A204.1 (cell line): ENCODE results near the gene SCUBE3.

Experiments used
- FAIRE-seq: peaks from 2 replicates; lab custom pipeline; 2012; peaks lifted over from hg19 to GRCh38; lab: Jason Lieb, UNC

SCUBE3 gene

GRCh38 chr6:35181933-35182612, 31.7 kb upstream of the SCUBE3 start:
- FAIRE-seq, result no peak

DNA sequence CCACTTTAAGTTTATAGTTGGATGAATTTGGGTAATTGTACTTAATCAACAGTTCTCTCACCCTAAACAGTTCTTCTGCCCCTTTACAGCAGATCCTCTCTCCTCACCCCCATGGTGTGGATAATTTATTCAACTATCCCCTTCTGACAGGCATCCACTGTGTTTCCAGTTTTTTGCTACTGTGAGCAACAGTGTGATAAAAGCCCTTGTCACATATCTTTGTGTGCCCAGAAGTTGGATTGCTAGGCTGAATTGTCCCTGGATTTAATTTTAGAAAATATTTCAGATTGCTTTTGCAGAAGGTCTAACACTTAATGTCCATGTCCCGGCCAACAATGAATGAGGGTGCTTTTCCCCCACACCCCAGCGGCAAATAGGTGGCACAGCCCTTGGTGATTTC, 30.5 kb upstream of the SCUBE3 start:
- no peak for FAIRE-seq

GRCh38 chr6:35183935-35184334, 29.8 kb upstream of the SCUBE3 start:
- FAIRE-seq, result no peak

DNA sequence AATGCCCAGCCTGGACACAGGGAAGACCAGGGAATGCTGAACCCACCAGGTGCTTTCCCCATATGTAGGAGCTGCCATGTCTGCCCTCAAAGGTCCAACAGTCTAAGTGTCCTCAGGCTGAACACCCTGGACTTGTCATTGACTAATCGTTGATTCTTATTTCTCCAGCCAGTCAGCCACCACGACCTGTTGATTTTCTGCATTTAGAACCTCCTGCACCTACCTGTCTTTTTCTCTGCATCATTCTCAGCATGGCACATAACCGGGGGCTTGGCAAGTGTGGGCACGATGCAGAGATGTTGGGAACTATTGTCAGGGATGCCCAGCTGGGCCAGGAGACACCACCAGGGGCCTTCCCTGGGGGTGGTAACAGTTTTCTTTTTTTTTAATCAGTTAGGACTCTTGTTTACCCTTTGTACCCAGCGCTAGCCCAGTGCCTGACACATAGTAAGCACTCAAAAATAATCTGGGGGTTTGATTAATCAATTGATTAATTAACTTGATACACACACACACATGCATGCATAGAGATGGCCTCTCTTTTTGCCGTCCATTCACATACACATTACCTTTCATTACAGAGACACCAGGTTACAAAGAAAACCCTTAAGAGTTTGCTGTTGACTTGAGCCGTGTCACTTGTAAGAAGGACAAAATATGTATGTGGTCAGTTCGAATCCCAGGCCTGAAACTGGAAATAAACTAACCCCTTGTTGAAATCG, 29.0 kb upstream of the SCUBE3 start:
- no peak for FAIRE-seq

DNA sequence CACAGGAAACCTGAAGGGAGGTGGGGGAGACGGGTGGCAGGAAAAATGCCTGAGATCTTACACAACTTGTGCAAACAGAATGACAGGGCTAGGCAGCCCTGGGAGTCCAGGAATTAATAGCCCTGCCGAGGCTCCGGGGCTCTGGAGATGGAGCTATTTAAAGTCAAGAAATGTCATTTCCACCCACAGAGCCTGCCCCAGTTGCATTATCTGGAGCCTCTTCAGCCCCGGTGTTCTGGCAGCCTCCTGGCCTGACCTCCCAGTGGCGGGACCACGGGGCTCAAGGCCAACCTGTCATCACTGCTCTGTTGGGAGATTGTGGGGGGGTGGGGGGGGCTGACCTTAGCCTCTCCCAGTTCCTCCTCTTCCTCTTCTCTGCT, 28.5 kb upstream of the SCUBE3 start:
- FAIRE-seq, result no peak

DNA sequence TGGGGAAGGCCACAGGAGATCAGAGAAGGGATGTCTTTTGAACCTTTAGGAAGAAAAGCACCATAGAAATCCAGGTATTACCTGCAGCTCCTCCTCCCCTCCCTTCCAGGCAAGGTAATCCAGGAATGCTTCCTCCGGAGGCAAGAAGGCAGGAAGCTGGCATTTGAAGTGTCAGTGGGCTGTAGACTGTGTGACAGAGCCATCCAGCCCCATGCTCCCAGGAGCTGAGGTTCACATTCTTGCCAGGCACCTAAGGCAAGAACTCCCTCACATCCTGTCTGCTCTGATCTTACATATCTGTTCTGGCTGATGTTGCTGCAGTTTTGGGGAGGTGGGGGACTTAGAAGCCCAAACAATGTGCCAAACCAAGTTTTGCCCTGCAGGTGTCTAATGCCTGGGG, 27.8 kb upstream of the SCUBE3 start:
- FAIRE-seq, result no peak

DNA sequence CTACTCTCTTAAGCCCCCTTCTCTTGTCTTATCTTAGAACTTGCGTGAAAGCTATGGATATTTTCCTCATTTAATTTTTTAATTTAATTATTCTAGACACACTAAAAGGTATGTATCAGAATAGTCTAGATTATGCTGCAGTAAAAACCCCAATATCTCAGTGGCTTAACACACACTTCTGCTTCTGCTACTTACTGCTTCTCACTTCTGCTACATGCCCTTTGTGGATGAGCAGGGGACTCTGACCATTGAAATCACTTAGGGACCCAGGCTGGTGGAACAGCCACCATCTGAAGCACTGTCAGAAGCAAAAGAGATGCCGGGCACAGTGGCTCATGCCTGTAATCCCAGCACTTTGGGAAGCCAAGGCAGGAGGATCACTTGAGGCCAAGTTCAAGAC, 27.2 kb upstream of the SCUBE3 start:
- no peak for FAIRE-seq

DNA sequence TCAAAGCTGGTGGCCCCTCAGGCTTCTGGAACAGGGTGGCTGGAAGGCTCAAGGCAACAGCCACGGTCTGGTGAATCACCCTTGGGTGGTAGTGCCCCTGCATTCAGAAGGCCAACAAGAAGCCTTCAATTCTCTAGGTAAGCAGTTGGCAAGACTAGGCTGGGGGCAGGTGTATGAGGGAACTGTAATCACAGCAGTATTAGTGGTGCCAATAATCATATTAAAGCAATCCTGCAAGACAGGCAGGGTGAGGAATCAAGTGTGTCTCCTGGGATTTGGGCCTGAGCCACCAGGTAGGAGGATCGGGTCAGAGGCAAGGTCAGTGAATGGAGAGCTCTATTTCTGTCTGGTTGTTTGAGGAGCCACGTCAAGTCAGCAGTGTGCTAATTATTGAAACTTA, 24.9 kb upstream of the SCUBE3 start:
- FAIRE-seq, result no peak

DNA sequence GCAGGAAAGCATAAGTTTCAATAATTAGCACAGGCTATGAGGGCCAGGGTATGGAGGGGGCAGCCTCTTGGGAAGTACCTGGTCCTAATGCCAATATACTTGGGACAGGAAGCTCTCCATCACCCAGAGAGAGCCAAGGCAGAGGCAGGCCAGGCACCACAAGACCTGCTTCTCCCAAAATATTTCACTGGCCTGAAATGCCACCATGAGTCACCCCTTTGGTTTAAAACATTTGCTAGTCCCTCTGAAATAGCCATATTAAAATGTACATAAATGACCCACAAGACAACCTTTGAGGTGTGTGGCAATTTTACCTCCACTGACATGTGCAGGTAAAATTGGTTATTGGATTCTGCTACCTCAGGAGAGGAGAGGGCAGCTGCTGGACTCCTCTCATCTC, 23.4 kb upstream of the SCUBE3 start:
- FAIRE-seq, result no peak

DNA sequence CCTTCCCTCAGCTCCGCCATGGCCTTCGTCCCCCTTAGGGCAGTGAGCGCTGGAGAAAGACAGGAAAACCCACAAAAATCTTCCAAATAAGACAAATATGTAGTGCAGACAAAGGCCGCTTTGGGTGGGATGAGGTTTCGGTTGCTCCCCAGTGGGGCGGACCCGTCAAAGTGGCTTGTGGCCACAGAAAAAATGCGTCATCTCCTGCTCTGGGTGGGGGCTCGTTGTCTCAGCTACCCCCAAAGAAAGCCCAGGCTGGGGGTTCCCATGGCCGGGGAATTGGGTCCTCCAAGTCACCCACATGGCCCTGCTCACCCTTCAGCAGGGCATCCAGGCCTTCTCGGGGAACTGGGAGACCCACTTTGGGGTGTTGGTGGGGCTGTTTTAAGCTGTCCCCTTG, 21.9 kb upstream of the SCUBE3 start:
- FAIRE-seq, result no peak

GRCh38 chr6:35192301-35192860, 21.4 kb upstream of the SCUBE3 start:
- no peak for FAIRE-seq

DNA sequence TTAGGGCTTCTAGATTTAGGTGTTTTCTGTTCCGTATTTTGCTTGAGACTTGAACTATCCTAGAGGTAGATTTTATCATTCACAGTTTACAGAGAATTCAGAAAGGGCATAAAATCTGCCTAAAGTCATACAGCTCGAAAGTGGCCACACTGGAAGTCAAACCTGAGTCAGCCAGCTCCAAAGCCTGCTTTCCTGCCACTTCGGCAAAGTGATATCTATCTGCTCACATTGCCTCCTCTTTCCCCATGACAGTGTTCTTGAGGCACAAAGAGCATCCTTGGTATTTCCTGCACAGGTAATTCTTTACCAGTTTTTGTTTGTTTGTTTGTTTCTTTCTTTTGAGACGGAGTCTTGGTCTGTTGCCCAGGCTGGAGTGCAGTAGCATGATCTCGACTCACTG, 19.4 kb upstream of the SCUBE3 start:
- no peak for FAIRE-seq

DNA sequence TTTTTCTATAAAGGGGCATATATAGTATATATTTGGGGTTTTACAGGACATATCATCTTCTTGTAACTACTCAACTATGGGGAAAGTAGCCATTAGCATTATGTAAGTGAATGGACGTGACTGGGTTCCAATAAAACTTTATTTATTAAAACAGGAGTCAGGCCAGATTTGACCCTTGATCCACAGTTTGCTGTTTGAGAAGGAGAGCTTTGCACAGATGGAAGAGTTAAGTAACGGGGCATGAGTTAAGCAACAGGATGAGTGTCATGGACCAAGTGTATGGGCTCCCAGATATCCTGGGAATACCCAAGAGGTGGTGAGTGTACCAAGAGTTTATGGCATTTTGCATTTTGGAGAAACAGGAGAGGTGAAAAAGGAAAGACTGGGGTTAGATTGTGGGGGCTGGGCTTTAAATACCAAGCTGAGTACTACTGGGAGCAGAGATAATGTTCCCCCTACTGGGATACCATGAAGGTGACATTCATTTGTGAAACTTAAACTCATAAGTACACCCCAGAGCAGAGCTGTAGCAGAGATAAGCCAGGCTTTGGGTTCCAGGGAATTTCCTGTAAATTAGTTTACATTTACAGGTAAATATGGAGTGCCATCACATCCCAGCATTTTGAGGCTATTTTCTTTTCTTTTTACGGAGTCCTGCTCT, 18.5 kb upstream of the SCUBE3 start:
- FAIRE-seq, result no peak

DNA sequence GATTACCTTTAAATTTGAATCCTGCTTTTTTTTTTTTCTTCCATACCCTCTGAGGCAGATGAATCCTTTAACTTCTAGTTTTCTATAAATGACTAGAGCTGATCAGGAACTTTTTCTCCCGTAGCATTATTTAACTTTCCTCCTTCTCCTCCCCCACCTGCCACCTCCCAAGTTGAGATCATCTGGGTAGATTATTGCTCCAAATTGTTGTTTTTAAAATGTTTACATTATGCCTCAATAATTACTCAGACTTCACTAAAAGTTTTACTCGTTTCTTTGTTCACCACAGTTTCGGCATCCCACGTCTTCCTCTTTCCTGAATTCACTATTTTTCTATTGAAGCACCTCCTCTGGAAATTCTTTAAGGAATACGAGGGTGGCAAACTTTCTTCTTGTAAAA, 16.6 kb upstream of the SCUBE3 start:
- no peak for FAIRE-seq

- FAIRE-seq, result no peak
Measured at GRCh38 chr6:35199866-35200265, 13.9 kb upstream of the SCUBE3 start.

DNA sequence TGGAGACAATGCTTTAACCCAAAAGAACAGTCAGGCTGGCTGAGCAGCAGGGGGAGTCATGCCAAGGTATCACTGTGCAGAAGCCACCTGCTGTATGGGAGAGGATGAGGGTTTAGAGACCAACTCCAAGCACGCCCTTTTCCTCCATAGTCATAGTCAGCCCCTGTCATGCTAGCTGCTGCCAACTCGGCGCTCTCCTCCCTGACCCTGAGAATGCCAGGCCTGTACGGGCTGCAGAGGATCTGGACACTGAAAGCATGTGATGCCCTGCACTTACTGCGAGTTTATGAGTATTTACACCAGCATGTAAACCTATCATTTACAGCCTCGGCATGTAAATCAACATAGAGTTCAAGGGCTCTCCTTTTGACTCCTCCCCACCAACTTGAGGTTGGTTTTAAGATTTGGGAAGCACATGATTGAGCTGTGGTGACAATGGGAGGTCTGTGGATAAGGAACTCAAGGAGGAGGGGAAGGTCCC, 11.7 kb upstream of the SCUBE3 start:
- no peak for FAIRE-seq

- FAIRE-seq, result no peak
Measured at GRCh38 chr6:35203152-35203670, 10.5 kb upstream of the SCUBE3 start.

DNA sequence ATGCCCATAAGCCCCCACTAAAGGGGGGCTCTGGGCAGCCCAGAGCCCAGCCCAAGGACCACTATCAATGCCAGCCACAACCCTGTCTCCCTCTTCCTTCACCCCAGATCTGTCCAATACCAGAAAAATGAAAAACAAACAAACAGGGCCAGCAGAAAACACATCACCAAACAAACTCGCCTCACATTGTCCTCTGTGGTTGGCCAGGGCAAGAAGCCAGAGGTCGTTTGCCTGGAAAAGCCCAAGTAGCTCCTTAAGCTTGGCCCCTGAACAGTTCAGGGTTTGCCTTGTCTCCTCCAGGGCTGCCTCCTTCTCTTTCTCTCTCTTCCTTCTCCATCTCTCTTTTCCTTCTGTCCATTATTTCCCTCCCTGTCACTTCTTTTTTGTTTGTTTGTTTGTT, 10.1 kb upstream of the SCUBE3 start:
- FAIRE-seq, result no peak

DNA sequence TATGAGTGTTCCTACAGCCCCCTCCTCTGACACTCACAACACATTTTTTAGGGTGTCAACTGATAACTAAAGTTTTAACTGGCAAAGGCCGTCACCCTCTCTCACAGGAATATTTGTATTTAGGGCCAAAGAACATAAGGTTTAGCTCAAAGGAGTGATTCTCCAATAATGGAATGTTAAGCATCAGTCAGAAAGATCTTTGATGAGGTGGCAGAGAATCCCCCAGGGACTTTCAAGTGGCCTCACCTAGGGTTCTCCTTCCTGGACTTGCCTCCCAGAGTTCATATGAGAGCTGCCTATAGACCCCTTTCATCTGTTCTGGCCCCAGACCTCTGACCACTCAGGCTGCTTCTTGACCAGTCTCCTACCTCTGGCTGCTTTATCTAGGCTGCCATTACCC, 7.4 kb upstream of the SCUBE3 start:
- no peak for FAIRE-seq

DNA sequence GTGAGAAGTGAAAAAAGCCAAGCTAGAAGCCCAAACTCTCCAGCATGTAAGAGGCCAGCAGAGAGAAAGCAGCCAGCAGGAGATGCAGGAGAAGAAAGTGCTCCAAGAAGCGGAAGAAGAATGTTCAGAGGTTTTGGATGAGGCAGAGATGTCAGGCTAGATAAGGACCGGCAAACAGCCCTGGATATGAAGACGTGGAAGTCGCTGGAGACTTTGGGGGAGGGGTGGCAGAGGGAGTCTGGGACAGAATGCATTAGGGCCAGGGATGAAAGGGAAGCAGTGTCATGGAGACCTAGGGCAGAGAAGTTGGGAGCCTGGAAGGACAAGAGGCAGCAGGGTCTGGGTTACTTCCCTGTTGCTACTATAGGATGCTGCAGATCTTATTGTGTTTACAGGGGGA, 5.3 kb upstream of the SCUBE3 start:
- no peak for FAIRE-seq

DNA sequence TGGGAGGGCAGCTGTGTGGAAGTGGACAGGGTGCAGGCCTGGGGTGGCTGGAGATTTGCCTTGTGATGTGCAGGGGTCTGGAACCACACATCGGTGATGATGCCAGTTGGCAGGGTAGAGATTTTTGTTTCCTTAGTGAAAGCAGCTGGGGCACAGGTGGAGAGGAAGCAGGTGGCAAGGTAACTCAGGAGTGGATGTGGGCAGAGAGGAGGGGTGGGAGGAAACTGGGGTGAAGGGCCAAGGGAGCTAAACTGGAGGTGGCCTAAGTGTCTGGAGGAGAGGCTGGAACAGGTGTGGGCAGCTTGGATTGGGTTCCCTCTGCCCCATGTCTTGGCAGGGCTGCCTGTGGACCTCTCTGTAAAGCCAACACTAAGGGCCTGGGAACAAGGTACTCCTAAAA, 4.7 kb upstream of the SCUBE3 start:
- FAIRE-seq, result no peak

- FAIRE-seq, result no peak
Measured at GRCh38 chr6:35209622-35210247, 4.0 kb upstream of the SCUBE3 start.
